ENCODE data around the gene ASIP. TPM values are rescaled to one million over a fixed set of nuclear protein-coding genes. Genes with fewer than 3 reads are reported as not detected.

The ASIP gene
- total and polyA plus RNA-seq, 2 of the 13 experiments (the other 11 are each of a cell fraction or from before 2014, with no cell fraction given) = not detected

DNA sequence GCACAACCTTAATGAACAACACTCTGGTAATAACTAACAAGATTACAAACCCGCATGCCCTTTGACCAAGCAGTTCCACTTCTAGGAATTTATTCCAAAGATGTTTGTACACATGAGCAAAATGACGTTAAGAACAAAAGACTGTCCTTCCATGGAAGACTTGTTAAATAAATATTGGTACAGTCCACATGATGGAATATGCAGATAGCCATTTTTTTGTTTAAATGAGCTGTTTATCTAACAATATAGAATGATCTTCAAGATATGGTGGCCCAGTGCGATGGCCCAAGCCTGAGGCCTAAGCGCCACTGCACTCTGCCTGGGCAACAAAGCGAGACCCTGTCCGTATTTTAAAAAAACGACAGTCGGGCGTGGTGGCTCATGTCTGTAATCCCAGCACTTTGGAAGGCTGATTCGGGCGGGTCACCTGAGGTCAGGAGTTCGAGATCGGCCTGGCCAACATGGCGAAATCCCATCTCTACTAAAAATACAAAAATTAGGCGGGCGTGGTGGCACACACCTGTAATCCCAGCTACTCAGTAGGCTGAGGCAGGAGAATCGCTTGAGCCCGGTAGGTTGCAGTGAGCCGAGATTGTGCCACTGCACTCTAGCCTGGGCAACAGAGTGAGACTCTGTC, 69.4 kb downstream of the ASIP start:
- DNase-seq (ENCODE audit: low spot score) (peak; percentile 95), ATAC-seq (peak; percentile 35), FAIRE-seq (peak; percentile 78)
- H3K4me1 ChIP-seq (ENCODE audit: insufficient read depth, low read length) = peaks cover 76% of the 10 kb centered on the region
- ChIA-PET CTCF (ENCODE audit: low intra/inter-chr PET ratio, low total read pairs) (interaction anchor here (0.9 to 3.8 kb wide), 3 partner anchors 11 to 166 kb away, joined by 3 to 19 read pairs (median 5); partner anchors contain the start of gene ITCH), POLR2A (interaction anchor here (0.7 to 5.2 kb wide), 23 partner anchors 9 to 393 kb away, joined by 3 to 144 read pairs (median 6); partner anchors contain the start of genes AHCY, DYNLRB1, ITCH and TP53INP2)
- peak overlapping the region; percentile 93 for H3K4me2 ChIP-seq (ENCODE audit: low read depth, low read length)
- WGBS (ENCODE audit: low lambda C conversion rate) = 1% methylated on average over 19 of the region's 19 CpGs
- H2AFZ ChIP-seq (ENCODE audit: low read length) = no peak overlapping the region
- no peaks in the 10 kb centered on the region for H4K20me1 ChIP-seq (ENCODE audit: insufficient read depth, low read length)
- no peaks in the 10 kb centered on the region for H3K36me3 ChIP-seq (replicated peaks in 1 of 2; ENCODE audit: control insufficient read depth in 1 of 2, insufficient read depth in 2 of 2, low read length in 2 of 2)
- H3K27me3 ChIP-seq (ENCODE audit: control insufficient read depth in 1 of 2, insufficient read depth in 2 of 2, low read length in 2 of 2) = no peaks in the 10 kb centered on the region
- peak overlapping the region; percentile 38 to 77 (median 41) for H3K4me3 ChIP-seq (replicated peaks in 1 of 3; ENCODE audit: insufficient read depth in 1 of 3, low read depth in 2 of 3, low read length in 3 of 3)
- intact Hi-C loops (cut with micrococcal nuclease; ENCODE audit: unreplicated experiment) (loop anchor here (1.0 to 5.0 kb wide), 4 partner anchors 7 to 367 kb away; partner anchors contain the start of genes AHCY and PIGU), in situ Hi-C loops (cut with HindIII; ENCODE audit: extremely low pct_ligation_motif_present, low pct_unique_long_range_greater_than_20kb) (loop anchor here (5.0 kb wide), 3 partner anchors 52 to 207 kb away; partner anchors contain the start of genes DYNLRB1 and ITCH)
- peak overlapping the region; percentile 56 for H3K27ac ChIP-seq (ENCODE audit: extremely low read length, insufficient read depth, low read length)
- TSS peak; percentile 99 for BruUV-seq (replicated peaks)
- H3K79me2 ChIP-seq (ENCODE audit: insufficient read depth, low read length) = no peaks in the 10 kb centered on the region
- peak overlapping the region; percentile 46 for H3K9ac ChIP-seq (ENCODE audit: insufficient read depth, low read depth, low read length)
- H3K9me3 ChIP-seq (ENCODE audit: low read length) = no peaks in the 10 kb centered on the region
- TF ChIP-seq NFYB (CRISPR knock-in tag; IDR thresholded peaks at IDR 0.05) = 0 out of 2 replicates have a peak, but pooled peaks have one; percentile 14
- TF ChIP-seq ZSCAN9 (CRISPR knock-in tag; IDR thresholded peaks at IDR 0.05; ENCODE audit: borderline replicate concordance) = peak; percentile 31; the same call in 1 of the 2 replicates
- peak; percentile 97 for TF ChIP-seq NCOR1 (IDR thresholded peaks at IDR 0.05; ENCODE audit: borderline replicate concordance, low read length)
- peak; percentile 78 for TF ChIP-seq FOXO1 (CRISPR knock-in tag; IDR thresholded peaks at IDR 0.05)
- TF ChIP-seq MBD4 (IDR thresholded peaks at IDR 0.05; ENCODE audit: borderline replicate concordance, low read length) = 0 out of 2 replicates have a peak, but pooled peaks have one; percentile 64
- TF ChIP-seq, protein P1, sequence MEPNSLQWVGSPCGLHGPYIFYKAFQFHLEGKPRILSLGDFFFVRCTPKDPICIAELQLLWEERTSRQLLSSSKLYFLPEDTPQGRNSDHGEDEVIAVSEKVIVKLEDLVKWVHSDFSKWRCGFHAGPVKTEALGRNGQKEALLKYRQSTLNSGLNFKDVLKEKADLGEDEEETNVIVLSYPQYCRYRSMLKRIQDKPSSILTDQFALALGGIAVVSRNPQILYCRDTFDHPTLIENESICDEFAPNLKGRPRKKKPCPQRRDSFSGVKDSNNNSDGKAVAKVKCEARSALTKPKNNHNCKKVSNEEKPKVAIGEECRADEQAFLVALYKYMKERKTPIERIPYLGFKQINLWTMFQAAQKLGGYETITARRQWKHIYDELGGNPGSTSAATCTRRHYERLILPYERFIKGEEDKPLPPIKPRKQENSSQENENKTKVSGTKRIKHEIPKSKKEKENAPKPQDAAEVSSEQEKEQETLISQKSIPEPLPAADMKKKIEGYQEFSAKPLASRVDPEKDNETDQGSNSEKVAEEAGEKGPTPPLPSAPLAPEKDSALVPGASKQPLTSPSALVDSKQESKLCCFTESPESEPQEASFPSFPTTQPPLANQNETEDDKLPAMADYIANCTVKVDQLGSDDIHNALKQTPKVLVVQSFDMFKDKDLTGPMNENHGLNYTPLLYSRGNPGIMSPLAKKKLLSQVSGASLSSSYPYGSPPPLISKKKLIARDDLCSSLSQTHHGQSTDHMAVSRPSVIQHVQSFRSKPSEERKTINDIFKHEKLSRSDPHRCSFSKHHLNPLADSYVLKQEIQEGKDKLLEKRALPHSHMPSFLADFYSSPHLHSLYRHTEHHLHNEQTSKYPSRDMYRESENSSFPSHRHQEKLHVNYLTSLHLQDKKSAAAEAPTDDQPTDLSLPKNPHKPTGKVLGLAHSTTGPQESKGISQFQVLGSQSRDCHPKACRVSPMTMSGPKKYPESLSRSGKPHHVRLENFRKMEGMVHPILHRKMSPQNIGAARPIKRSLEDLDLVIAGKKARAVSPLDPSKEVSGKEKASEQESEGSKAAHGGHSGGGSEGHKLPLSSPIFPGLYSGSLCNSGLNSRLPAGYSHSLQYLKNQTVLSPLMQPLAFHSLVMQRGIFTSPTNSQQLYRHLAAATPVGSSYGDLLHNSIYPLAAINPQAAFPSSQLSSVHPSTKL (CRISPR knock-in tag; IDR thresholded peaks at IDR 0.05) = peak; percentile 98
- 0 out of 2 replicates have a peak, but pooled peaks have one; percentile 23 for TF ChIP-seq ZFAT (CRISPR knock-in tag; conservative IDR thresholded peaks at IDR 0.05)
- TF ChIP-seq, protein P2, sequence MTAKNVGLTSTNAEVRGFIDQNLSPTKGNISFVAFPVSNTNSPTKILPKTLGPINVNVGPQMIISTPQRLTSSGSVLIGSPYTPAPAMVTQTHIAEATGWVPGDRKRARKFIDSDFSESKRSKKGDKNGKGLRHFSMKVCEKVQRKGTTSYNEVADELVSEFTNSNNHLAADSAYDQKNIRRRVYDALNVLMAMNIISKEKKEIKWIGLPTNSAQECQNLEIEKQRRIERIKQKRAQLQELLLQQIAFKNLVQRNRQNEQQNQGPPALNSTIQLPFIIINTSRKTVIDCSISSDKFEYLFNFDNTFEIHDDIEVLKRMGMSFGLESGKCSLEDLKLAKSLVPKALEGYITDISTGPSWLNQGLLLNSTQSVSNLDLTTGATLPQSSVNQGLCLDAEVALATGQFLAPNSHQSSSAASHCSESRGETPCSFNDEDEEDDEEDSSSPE (CRISPR knock-in tag; IDR thresholded peaks at IDR 0.05) = peak; percentile 52; the same call in 1 of the 2 replicates
- TF ChIP-seq MIXL1 (CRISPR knock-in tag; IDR thresholded peaks at IDR 0.05) = peak; percentile 91
- TF ChIP-seq, protein P3, sequence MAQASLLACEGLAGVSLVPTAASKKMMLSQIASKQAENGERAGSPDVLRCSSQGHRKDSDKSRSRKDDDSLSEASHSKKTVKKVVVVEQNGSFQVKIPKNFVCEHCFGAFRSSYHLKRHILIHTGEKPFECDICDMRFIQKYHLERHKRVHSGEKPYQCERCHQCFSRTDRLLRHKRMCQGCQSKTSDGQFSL (CRISPR knock-in tag; IDR thresholded peaks at IDR 0.05) = 0 out of 2 replicates have a peak, but pooled peaks have one; percentile 57
- TF ChIP-seq TGIF2 (CRISPR knock-in tag; IDR thresholded peaks at IDR 0.05) = no peak
- TF ChIP-seq ZNF30 (CRISPR knock-in tag; IDR thresholded peaks at IDR 0.05) = 0 out of 2 replicates have a peak, but pooled peaks have one; percentile 85
- TF ChIP-seq ZSCAN29 (CRISPR knock-in tag; conservative IDR thresholded peaks at IDR 0.05) = no peak
- TF ChIP-seq RFX5 (IDR thresholded peaks at IDR 0.05; ENCODE audit: low read depth, low read length) = no peak
- no peak for TF ChIP-seq ZBTB7A (CRISPR knock-in tag; IDR thresholded peaks at IDR 0.05)
- TF ChIP-seq RXRB (CRISPR knock-in tag; IDR thresholded peaks at IDR 0.05; ENCODE audit: borderline replicate concordance) = peak; percentile 88

Measured in HepG2 (cell line).